GDM1 (cell line): Measurements from ENCODE around the gene DIPK1A.
A peak's percentile ranks its signal among the peaks of the same experiment; 100 is the strongest.

Source experiments
- DNase-seq: peaks from one replicate; lab custom pipeline; 2025; lab: John Stamatoyannopoulos, UW

DIPK1A gene

GRCh38 chr1:92961131-92961895, at the start of gene DIPK1A:
Gene DIPK1A (minus strand): TSS chr1:92961462. CDS start chr1:92961429, 33 bp downstream.
- DNase-seq: peak; percentile 57

DNA sequence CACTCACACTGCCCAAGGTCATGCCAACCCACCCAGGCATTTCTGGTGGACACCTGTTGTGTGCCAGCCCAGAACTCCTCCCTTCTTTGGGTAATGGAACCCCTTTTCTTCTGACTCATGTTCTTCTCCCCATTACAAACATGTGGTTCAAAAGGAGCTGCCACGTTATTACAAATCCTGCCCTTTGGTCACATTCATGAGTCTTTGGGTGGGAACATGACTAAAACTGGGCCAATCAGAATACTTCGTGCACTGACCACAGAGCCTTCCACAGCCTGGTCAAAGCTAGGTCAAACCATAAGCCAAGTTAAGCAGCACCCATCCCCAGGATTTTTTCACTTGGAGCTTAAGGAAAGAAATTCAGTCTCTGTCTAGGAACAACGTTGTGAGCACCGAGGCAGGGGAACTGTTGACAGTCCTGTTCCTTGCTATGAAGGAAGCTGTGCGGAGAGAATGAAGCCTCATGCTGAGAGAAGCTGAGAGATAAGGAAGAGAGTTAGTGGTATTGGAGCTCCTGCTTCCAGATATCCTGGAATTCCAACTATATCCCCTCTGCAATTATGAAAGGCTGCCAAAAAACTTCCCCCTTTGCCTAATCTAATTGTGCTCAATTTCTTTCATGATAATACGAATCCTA, 46.8 kb upstream of the DIPK1A start:
- DNase-seq: no peak

DNA sequence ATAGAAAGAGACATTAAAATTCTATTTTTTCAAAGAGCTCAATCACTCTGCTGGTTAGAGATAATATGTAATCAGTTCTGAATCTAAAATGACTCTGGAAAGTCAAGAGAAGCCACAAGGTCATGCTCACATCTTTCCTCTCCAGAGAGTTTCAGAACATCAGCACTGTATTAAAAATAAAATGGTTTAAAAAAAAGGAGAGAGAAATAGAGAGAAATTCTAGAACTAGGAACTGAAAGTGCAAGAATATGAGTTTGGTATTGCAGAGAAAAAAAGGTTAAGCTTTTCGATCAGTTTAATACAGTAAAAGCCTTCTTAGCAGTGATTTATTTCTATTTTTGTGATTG, 44.0 kb upstream of the DIPK1A start:
- DNase-seq: no peak

GRCh38 chr1:93004566-93005251, 43.4 kb upstream of the DIPK1A start:
- DNase-seq: no peak

- no peak for DNase-seq
Observed at GRCh38 chr1:93003981-93004380, 42.7 kb upstream of the DIPK1A start.

- no peak for DNase-seq
Observed at GRCh38 chr1:93002781-93003180, 41.5 kb upstream of the DIPK1A start.

DNA sequence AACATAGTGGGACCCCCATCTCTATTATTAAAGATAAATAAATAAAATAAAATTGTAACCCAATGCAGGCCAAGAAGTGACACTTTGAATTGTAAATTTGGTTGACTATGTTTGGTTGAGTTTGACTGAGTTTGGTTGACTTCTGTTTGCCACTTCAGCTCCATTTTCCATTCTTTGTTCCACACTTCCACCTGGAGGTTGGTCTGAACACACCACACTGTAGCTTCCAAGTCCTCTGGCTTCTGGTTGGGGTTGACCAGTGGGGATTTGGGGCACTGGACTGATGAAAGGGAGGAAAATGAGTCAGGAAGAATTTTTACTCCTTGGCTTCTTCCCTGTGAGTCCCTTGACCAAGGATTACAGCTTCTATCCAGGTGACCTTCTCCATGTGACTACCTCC, 40.6 kb upstream of the DIPK1A start:
- DNase-seq: no peak

GRCh38 chr1:93000751-93001175, 39.5 kb upstream of the DIPK1A start:
- no peak for DNase-seq

DNA sequence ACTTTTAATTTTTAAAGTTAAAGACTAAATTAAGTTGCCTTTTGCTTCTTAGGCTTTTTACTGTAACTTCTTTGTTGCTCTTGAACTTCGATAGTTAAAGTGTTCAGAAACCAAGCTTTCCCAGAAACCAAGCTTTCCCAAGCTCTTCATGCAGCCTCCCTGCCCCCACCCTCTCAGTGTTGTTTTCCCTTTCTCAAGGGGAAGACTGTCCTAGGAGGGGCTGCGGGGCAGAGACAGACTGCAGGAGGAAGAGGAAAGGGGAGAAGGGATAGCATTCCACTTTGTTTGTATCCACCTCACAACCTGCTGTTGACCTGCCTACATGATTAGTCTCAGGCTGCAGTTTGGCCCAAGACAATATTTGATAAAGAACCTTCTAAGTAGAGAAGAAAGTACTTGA, 39.0 kb upstream of the DIPK1A start:
- DNase-seq: no peak

DNA sequence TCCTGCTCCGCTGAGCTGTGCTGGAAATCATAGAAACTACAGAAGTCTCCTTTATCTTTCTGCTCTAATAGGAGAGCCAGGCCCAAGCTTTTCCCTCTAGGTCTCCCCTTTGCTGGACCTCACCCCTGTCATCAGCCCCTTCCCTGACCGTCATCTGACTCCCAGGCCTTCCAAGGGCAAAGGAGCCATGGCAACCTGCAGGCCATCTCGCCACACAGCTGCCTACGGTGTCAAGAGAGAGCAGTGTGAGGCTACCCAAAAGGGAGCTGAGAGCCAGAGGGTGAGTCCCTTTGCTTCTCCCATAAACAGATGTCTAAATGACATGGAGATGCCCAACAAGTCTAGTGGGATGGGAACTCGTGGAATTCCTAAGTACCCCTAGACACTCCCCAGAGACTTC, 37.6 kb upstream of the DIPK1A start:
- no peak for DNase-seq

- DNase-seq: no peak
Observed at GRCh38 chr1:92995441-92996430, 34.5 kb upstream of the DIPK1A start.

DNA sequence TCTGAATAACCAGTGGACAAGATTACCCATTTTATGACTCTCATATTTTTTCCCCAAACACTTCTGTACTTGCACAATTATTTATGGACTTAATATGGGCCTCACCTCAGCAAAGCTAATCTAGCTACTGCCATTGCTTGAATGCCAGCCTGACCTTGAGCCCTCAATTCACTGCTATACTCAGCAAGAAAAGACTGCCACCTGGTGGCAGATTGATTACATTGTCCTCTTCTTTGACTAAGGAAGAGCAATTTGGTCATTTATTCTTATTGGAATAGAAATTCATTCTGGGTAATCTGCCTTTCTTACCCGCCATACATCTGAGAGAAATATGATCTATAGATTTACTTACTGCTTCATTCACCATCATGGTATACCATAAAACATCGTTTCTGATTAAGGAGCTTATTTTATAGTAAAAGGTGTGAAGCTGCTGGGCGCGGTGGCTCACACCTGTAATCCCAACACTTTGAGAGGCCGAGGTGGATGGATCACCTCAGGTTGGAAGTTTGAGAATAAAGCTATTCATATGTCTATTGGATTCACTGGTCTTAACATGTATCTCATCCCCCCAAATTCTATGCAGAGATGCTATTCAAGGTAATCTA, 32.9 kb upstream of the DIPK1A start:
- peak; percentile 38 for DNase-seq

DNA sequence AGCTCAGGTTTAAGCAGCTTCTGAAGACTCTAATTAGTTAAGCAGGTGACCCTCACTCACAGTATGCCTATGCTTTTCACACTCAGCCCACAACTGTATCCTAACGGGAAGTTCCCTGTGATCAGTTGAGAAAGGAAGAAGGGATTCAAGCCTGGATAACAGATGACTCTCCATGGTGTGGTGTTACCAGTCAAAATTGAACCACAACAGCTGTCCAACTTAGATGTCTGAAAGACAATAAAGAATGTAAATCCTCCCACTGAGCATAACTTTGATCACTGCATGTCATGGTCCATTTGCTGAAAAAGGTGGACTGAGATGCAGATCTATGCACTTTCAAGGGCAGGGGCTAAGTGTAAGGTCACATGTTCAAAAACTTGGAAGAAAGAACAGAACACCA, 32.3 kb upstream of the DIPK1A start:
- no peak for DNase-seq

DNA sequence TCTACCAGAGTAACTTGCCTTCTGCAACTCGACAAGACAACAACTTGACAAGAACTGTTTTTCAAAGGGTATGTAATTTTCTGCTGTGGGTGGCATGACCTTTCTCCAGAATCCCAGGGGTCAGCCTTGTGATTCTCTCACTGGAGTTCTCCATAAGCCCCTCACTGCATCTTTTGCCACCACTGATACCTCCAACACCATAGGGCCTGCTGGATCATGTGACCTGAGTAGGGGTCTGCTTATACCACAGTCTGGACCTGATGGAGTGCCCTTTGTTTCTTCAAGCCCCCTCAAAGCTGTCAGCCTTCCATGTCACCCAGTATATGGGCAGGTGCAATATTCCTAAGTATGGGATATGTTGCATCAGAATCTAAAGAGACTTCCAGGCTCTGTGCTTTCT, 31.6 kb upstream of the DIPK1A start:
- no peak for DNase-seq

DNA sequence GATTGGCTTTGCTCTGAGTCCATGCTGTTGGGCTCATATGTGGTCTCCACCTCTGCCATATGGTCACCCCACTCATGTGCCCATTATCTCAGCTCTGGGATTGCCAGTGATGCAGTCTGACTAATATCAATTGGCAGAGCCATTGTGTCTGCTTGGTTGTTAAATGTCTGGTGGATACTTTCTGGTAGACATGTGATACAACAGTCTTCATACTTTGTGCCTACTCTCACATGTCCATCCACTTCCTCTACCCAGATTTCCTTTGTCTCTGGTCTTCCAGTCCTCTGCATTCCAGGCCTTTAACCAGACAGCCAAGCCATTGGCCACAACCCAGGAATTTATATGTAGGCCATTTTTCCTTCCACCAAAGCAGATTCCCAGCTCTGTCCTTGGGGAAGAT, 30.8 kb upstream of the DIPK1A start:
- no peak for DNase-seq

DNA sequence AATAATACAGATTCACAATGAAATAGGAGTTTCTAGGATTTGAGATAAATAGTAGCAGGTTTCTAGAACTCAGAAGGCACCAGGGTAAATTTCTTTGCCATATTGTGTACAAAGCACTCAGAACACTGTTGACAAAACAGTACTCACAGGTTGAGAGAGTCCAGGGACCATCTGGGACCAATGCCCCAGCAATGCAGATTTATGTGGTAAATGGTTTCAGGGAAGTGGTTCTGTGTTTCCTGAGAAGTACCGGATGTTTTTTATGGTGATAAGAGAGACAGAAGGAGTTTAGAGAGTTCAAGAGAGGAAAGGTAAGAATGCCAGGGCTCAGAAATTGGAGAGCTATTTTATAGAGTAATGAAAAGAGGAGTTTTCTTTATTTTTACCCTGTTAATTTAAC, 29.6 kb upstream of the DIPK1A start:
- DNase-seq: no peak

DNA sequence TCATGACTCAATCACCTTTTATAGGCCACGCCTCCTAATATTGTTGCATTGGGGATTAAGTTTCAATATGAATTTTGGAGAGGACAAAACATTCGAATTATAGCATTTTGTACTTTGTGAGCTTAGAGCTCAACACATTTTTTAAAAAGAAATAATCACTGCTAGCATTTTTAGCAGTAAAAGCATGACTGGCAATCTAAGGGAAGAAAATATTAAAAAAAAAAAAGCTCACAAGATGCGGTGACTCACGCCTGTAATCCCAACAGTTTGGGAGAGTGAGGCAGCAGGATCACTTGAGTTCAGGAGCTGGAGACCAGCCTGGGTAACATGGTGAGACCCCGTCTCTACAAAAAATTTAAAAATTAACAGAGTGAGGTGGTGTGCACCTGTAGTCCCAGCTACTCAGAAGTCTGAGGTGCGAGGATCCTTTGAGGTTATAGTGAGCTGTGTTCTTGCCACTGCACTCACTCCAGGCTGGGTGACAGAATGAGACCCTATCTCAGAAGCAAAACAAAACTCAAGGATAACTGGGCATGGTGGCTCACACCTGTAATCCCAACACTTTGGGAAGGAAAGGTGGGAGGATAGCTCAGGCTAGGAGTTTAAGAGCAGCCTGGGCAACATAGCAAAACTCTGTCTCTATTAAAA, 28.8 kb upstream of the DIPK1A start:
- DNase-seq: no peak

DNA sequence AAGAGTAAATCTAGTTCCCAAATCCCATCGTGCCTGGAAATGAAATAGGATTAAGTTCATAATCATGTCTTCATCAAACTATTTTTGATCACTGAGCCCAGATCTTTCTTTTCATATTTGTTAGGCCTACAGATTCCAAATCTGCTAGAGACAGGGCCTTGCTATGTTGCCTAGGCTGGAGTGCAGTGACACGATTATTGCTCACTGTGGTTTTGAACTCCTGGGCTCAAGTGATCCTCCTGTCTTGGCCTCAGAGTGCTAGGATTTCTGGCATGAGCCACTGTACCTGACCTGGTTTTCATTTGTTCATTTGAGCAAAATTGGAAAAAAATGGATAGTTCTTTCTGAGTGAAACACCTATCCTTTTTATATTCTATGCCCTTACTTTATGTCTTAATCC, 28.0 kb upstream of the DIPK1A start:
- no peak for DNase-seq

- DNase-seq: no peak
Observed at GRCh38 chr1:92987462-92987861, 26.2 kb upstream of the DIPK1A start.

- DNase-seq: no peak
Observed at GRCh38 chr1:92985101-92985500, 23.8 kb upstream of the DIPK1A start.
